AG20443 (cell line): Measurements from ENCODE around the gene ALDH1L2.

Experiments used
- DNase-seq: peaks from one replicate; pipeline ENCODE4 v3.0.0; 2012; ENCODE audit warnings: low spot score, mixed read lengths

The ALDH1L2 gene

GRCh38 chr12:105032703-105033357, 51.4 kb downstream of the ALDH1L2 start:
- no peak for DNase-seq

DNA sequence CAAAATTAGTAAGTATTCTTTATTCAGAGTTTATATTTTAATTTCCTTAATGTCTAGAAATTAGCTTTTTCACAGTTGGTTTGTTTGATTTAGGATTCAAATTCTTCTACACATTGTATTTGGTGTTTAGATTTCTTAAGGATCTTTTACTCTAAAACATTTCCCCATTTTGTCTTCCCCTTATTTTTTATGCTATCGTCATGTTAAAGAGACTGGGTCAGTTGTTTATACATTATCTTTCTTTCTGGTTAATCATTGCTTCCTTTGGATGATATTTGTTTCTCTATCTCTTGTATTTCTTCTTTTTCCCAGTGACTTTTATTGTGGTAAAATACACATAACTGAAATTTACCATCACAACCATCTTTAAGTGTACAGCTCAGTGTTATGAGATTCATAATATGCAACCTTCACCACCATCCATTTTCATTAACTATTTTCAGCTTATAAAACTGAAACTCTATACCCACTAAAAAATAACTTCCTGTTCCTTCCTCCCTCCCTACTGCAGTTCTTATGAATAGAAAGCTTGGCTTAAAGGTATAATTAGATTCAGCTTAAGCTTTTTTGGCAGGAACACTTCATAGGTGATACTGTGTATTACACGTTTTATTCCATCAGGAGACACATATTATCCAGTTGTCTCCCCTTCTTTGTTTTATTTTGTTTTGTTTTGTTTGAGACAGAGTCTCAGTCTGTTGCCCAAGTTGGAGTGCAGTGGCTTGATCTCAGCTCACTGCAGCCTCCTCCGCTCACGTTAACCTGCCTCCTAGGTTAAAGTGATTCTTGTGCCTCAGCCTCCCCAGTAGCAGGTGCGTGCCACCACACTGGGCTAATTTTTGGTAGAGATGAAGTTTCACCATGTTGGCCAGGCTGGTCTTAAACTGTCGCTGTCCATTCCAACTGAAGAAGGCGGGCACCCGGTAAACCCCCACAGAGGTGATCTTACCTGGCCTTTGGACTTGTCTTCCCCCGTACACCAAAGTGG, 53.1 kb downstream of the ALDH1L2 start:
- DNase-seq: no peak

- DNase-seq: no peak
Measured at GRCh38 chr12:105026411-105026810, 57.8 kb downstream of the ALDH1L2 start.

GRCh38 chr12:105025890-105026289, 58.4 kb downstream of the ALDH1L2 start:
- peak; percentile 74 for DNase-seq

DNA sequence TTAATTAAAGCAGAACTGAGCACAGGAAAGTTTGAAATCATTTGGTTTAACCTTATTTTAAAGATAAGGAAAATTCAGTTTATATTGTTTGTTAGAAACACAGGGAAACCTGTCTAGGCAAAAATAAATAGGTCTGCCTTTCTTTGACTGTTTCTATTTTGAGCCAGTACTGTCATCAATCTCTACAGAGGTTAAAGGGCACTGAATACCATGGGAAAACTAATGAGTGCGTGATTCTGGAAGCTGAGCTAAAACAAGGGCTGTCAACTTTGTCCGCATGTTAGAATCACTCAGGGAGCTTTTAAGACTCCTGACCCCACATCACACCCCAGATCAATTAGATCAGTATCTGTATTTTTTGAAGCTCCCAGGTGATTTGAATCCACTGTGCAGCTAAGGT, 59.3 kb downstream of the ALDH1L2 start:
- no peak for DNase-seq

- no peak for DNase-seq
Measured at GRCh38 chr12:105020241-105020962, 63.9 kb downstream of the ALDH1L2 start.

GRCh38 chr12:105018776-105019175, 65.5 kb downstream of the ALDH1L2 start:
- no peak for DNase-seq

DNA sequence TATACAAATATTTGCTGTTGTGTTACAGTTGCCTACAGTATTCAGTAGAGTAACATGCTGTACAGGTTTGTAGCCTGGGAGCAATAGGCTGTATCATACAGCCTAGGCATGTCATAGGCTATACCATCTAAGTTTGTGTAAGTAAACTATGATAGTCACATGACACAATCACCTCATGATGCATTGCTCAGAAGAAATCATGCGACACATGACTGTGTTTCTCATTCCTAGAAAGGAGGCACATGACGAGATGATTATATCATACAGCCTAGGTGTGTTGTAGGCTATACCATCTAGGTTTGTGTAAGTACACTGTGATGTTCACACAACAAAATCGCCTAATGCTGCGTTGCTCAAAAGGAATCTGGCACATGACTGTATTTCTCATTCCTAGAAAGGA, 66.2 kb downstream of the ALDH1L2 start:
- DNase-seq: no peak

DNA sequence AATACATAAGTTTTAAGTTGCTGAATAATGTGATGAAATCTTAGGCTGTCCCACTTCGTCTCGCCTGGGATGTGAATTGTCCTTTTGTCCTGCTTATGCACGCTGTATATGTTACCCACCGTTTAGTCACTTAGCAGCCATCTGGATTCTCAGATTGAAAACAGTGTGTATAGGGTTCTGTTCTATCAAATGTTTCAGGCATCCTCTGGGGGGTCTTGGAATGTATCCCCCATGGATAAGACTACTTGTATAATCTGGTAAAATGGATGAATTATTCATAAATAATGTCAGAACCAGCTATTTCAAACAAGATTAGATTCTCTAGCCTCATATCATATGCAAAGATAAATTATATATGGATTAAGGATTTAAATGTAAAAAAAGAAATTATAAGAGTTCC, 68.7 kb downstream of the ALDH1L2 start:
- DNase-seq: no peak

- no peak for DNase-seq
Measured at GRCh38 chr12:105014603-105015002, 69.7 kb downstream of the ALDH1L2 start.

DNA sequence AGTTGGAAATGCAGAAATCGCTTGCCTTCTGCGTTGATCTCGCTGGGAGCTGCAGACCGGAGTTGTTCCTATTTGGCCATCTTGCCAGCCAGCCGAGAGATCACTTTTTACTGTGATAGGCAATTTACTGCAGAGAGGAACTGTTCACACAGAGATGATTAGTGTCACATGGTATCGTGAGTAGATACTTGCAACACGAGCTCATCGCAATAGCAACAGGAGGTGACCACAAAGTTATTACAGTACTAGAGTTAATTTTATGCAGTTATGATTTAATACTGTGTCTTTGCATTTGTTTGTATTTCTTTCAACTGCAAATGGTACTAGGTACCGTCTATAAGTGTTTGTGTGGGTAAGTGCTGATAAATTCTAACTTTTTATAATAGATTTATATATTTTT, 70.4 kb downstream of the ALDH1L2 start:
- no peak for DNase-seq

- no peak for DNase-seq
Measured at GRCh38 chr12:105001476-105001875, 82.8 kb downstream of the ALDH1L2 start.

- no peak for DNase-seq
Measured at GRCh38 chr12:104999347-104999685, 84.9 kb downstream of the ALDH1L2 start.

- no peak for DNase-seq
Measured at GRCh38 chr12:104998423-104999346, 85.6 kb downstream of the ALDH1L2 start.

- no peak for DNase-seq
Measured at GRCh38 chr12:104997541-104997940, 86.7 kb downstream of the ALDH1L2 start.

- DNase-seq: no peak
Measured at GRCh38 chr12:104994336-104994735, 89.9 kb downstream of the ALDH1L2 start.

GRCh38 chr12:104991565-104992128, 92.6 kb downstream of the ALDH1L2 start:
- no peak for DNase-seq

DNA sequence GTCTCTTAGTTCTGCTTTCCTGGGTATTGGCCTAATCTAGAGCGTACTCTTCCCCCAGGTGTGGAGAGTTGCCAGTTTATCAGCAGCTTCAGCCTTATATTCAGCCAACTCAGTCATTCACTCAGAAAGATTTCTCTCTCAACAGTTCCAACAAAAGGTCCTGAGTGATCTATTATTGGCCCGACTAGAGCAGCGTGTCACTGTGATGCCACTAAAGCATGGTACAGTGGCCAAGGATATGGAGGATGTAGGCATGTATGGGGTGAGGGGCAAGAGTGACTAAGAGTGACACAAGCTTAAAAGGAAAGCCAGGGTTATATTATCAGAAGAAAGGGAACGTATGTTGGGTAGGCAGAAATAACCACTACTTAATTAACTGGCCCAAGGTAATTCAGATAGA, 93.3 kb downstream of the ALDH1L2 start:
- DNase-seq: no peak

DNA sequence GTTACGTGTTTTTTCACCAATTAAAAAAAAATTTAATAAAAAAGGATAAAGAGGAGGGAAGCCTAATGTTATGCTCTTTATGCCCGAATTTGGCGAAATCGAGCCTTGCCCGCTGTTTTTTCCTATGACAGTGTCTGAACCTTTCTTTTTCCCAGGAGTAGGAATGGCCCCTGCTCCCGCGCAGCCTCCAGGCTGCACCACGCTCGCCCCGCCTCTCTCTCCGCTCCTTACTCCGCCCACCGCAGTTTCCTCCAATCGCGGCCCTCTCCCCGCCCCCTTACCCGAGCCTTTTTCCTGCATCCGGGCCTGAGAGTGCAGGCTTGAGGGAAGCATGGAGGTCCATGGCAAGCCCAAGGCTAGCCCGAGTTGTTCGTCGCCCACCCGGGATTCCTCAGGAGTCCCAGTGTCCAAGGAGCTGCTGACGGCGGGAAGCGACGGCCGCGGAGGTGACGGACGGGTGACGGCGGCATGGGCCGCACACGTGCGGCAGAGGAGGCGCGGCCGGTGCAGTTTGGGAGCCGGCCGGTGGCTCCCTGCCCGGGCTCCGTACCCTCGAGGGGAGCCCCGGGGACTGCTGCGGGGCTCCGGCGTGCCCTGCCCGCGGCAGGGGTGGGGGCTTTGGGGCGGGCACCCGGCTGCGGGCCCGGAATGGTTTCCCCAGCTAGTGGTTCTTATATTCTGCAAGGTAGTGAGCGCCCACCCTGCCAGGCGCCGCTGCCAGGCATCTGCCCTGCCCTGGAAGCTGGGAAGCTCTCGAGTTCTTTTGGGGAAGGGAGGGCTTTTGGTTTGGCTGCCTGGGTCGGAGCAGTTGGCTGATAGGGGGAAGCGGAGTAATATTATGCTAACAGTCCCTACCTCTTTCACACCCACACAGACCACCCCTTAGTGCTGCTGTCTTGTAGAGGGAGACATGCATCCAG, 98.0 kb downstream of the ALDH1L2 start, which contains the start of gene NOPCHAP1:
NOPCHAP1 (plus strand) TSS at position 295 of the 920 bp plus-strand sequence; CDS start at position 332, 37 bp downstream.
- peak; percentile 98 for DNase-seq

DNA sequence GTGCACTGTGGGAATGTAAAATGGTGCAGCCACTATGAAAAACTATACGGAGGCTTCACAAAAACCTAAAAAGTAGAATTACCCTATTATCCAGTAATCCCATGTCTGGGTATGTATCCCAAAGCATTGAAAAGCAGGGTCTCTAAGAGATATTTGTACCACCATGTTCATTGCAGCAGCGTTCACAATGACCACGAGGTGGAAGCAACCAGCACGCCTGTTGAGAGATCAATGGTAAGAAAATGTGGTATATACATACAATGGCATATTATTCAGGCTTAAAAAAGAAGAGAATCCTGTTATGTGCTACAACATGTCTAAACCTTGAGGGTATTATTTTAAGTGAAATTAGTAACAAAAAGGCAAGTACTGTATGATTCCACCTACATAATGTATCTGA, 99.1 kb downstream of the ALDH1L2 start:
- DNase-seq: no peak
